Measurements from ENCODE around the gene SLC8B1. TPM values are rescaled to one million over a fixed set of nuclear protein-coding genes. Genes with fewer than 3 reads are reported as not detected.

The SLC8B1 gene
- 10 to 100 TPM; 31.8 to 63.4 (median 38.8) TPM for total RNA-seq

- H3K4me3 ChIP-seq (ENCODE audit: low read depth, poor library complexity, severe bottlenecking): peak within 1 kb of the TSS; percentile 66
- DNase-seq (ENCODE audit: low spot score in 2 of 2): peak; percentile 81 to 98
- intact Hi-C loops (cut with DNase I; ENCODE audit: low total_unique reads): loop anchor here (5.0 to 10.0 kb wide), 2 partner anchors 140 to 1928 kb away; partner anchors contain the start of gene SH2B3
- 1 to 2% methylated on average over 27 to 31 of the region's 62 CpGs for WGBS, 2 donors
- no peak for TF ChIP-seq CTCF (IDR thresholded peaks at IDR 0.05)
- peak in 1 of 2 donors; percentile 67 for TF ChIP-seq POLR2A (IDR thresholded peaks at IDR 0.05)
Observed at GRCh38 chr12:113334786-113335539, at the start of gene SLC8B1. SLC8B1 (minus strand) TSS chr12:113335109; CDS start chr12:113332878, 2,231 bp downstream.

- WGBS, 2 donors: 95 to 96% methylated on average over 4 of the region's 4 CpGs
- no peak overlapping the region for H3K4me3 ChIP-seq (ENCODE audit: low read depth, poor library complexity, severe bottlenecking)
Observed at GRCh38 chr12:113382206-113382605, 47.3 kb upstream of the SLC8B1 start.

GRCh38 chr12:113381220-113381619 lies 46.3 kb upstream of the SLC8B1 start:
- WGBS, 2 donors: 75 to 78% methylated on average over 11 of the region's 11 CpGs

More at GRCh38 chr12:113382206-113382605, 47.3 kb upstream of the SLC8B1 start:
- TF ChIP-seq CTCF (IDR thresholded peaks at IDR 0.05) (no peak), POLR2A (IDR thresholded peaks at IDR 0.05) (no peak)
- intact Hi-C loops (cut with DNase I; ENCODE audit: low total_unique reads): no loop called here
- no peak for DNase-seq (ENCODE audit: low spot score in 2 of 2)

GRCh38 chr12:113378291-113378690 lies 43.4 kb upstream of the SLC8B1 start:
- H3K4me3 ChIP-seq (ENCODE audit: low read depth, poor library complexity, severe bottlenecking): no peak overlapping the region
- intact Hi-C loops (cut with DNase I; ENCODE audit: low total_unique reads): no loop called here
- WGBS, 2 donors: 84 to 92% methylated on average over 3 of the region's 3 CpGs
- DNase-seq (ENCODE audit: low spot score in 2 of 2): no peak
- TF ChIP-seq CTCF (IDR thresholded peaks at IDR 0.05) (no peak), POLR2A (IDR thresholded peaks at IDR 0.05) (no peak)

More at GRCh38 chr12:113381220-113381619, 46.3 kb upstream of the SLC8B1 start:
- DNase-seq (ENCODE audit: low spot score in 2 of 2): no peak
- intact Hi-C loops (cut with DNase I; ENCODE audit: low total_unique reads): no loop called here
- no peak overlapping the region for H3K4me3 ChIP-seq (ENCODE audit: low read depth, poor library complexity, severe bottlenecking)
- TF ChIP-seq POLR2A (IDR thresholded peaks at IDR 0.05) (no peak), CTCF (IDR thresholded peaks at IDR 0.05) (no peak)

- no peak for DNase-seq (ENCODE audit: low spot score in 2 of 2)
- intact Hi-C loops (cut with DNase I; ENCODE audit: low total_unique reads): no loop called here
- WGBS, 2 donors: 73 to 87% methylated on average over 4 of the region's 4 CpGs
- TF ChIP-seq CTCF (IDR thresholded peaks at IDR 0.05) (no peak), POLR2A (IDR thresholded peaks at IDR 0.05) (no peak)
- H3K4me3 ChIP-seq (ENCODE audit: low read depth, poor library complexity, severe bottlenecking): no peak overlapping the region
Observed at GRCh38 chr12:113374823-113375428, 40.0 kb upstream of the SLC8B1 start.
